Measurements from ENCODE around the gene RPS3A. TPM values are rescaled to one million over a fixed set of nuclear protein-coding genes. Genes with fewer than 3 reads are reported as not detected.
"Not testable (repeated sequence)": the region's sequence is repeated elsewhere in the genome, so short reads cannot be mapped to it uniquely, and the experiment has no call there.

The RPS3A gene
- total RNA-seq, 1 experiment from 2014 or later, result 2,661 TPM

- no peak overlapping the region for H3K27ac Mint-ChIP-seq (ENCODE audit: low read depth, unreplicated experiment)
- no peak overlapping the region for H3K4me3 Mint-ChIP-seq (ENCODE audit: unreplicated experiment)
- no peaks in the 10 kb centered on the region for H3K4me1 Mint-ChIP-seq (ENCODE audit: insufficient read depth, unreplicated experiment)
- ChIA-PET POLR2A (interaction anchor here (0.7 to 1.9 kb wide), 14 partner anchors 13 to 1279 kb away, joined by 3 to 10 read pairs (median 4); partner anchors contain the start of gene FHIP1A), CTCF (interaction anchor here (0.5 to 1.9 kb wide), 20 partner anchors 10 to 1278 kb away, joined by 3 to 11 read pairs (median 4); partner anchors contain the start of gene RPS3A)
- TF ChIP-seq CTCF (IDR thresholded peaks at IDR 0.05; ENCODE audit: unreplicated experiment), result peak; percentile 78
- DNase-seq (ENCODE audit: unreplicated experiment), result peak; percentile 68
- no peaks in the 10 kb centered on the region for H3K27me3 Mint-ChIP-seq (ENCODE audit: insufficient read depth, unreplicated experiment)
- no TSS peak for BruUV-seq (replicated peaks)
- H3K9me3 Mint-ChIP-seq (ENCODE audit: unreplicated experiment), result no peaks in the 10 kb centered on the region
- intact Hi-C loops (cut with micrococcal nuclease), result loop anchor here (1.0 kb wide), 3 partner anchors 245 to 495 kb away; no protein-coding TSS in a partner anchor
- H3K36me3 Mint-ChIP-seq (ENCODE audit: insufficient read depth, unreplicated experiment), result peaks cover 63% of the 10 kb centered on the region
Observed at GRCh38 chr4:151117371-151117962, 18.0 kb downstream of the RPS3A start.

GRCh38 chr4:151129796-151130195 lies 30.4 kb downstream of the RPS3A start:
- Mint-ChIP-seq H3K27me3 (ENCODE audit: insufficient read depth, unreplicated experiment) (no peaks in the 10 kb centered on the region), H3K9me3 (ENCODE audit: unreplicated experiment) (no peaks in the 10 kb centered on the region), H3K27ac (ENCODE audit: low read depth, unreplicated experiment) (no peak overlapping the region), H3K4me1 (ENCODE audit: insufficient read depth, unreplicated experiment) (no peaks in the 10 kb centered on the region), H3K4me3 (ENCODE audit: unreplicated experiment) (no peak overlapping the region), H3K36me3 (ENCODE audit: insufficient read depth, unreplicated experiment) (peaks cover 85% of the 10 kb centered on the region)
- ChIA-PET CTCF (no interaction called here), POLR2A (no interaction called here)
- no peak for DNase-seq (ENCODE audit: unreplicated experiment)
- intact Hi-C loops (cut with micrococcal nuclease), result no loop called here
- no peak for TF ChIP-seq CTCF (IDR thresholded peaks at IDR 0.05; ENCODE audit: unreplicated experiment)
- BruUV-seq (replicated peaks), result no TSS peak

GRCh38 chr4:151133311-151133710 lies 33.9 kb downstream of the RPS3A start:
- ChIA-PET POLR2A (interaction anchor here (1.2 kb wide), 1 partner anchor 94 kb away, joined by 3 read pairs; no protein-coding TSS in a partner anchor), CTCF (no interaction called here)
- no peaks in the 10 kb centered on the region for H3K4me1 Mint-ChIP-seq (ENCODE audit: insufficient read depth, unreplicated experiment)
- H3K27ac Mint-ChIP-seq (ENCODE audit: low read depth, unreplicated experiment), result no peak overlapping the region
- no peak for DNase-seq (ENCODE audit: unreplicated experiment)
- BruUV-seq (replicated peaks), result no TSS peak
- H3K9me3 Mint-ChIP-seq (ENCODE audit: unreplicated experiment), result no peaks in the 10 kb centered on the region
- peaks cover 75% of the 10 kb centered on the region for H3K36me3 Mint-ChIP-seq (ENCODE audit: insufficient read depth, unreplicated experiment)
- H3K4me3 Mint-ChIP-seq (ENCODE audit: unreplicated experiment), result no peak overlapping the region
- intact Hi-C loops (cut with micrococcal nuclease), result no loop called here
- H3K27me3 Mint-ChIP-seq (ENCODE audit: insufficient read depth, unreplicated experiment), result no peaks in the 10 kb centered on the region
- no peak for TF ChIP-seq CTCF (IDR thresholded peaks at IDR 0.05; ENCODE audit: unreplicated experiment)

- H3K27me3 Mint-ChIP-seq (ENCODE audit: insufficient read depth, unreplicated experiment); H3K9me3 Mint-ChIP-seq (ENCODE audit: unreplicated experiment); intact Hi-C loops (cut with micrococcal nuclease); BruUV-seq (replicated peaks); POLR2A ChIA-PET; H3K27ac Mint-ChIP-seq (ENCODE audit: low read depth, unreplicated experiment); H3K4me1 Mint-ChIP-seq (ENCODE audit: insufficient read depth, unreplicated experiment); H3K4me3 Mint-ChIP-seq (ENCODE audit: unreplicated experiment); DNase-seq (ENCODE audit: unreplicated experiment): not testable (repeated sequence)
- H3K36me3 Mint-ChIP-seq (ENCODE audit: insufficient read depth, unreplicated experiment), result peaks cover 68% of the 10 kb centered on the region
- CTCF ChIA-PET, result interaction anchor here (1.1 to 1.2 kb wide), 2 partner anchors 8 to 226 kb away, joined by 3 to 4 read pairs; no protein-coding TSS in a partner anchor
Observed at GRCh38 chr4:151136048-151136447, 36.6 kb downstream of the RPS3A start.

All from MCF 10A (cell line).